LNCaP clone FGC (cell line): ENCODE measurements around the gene NOTUM.

Source experiments
- DNase-seq: peaks from one replicate; pipeline ENCODE4 v3.0.0-alpha.2; 2011; ENCODE audit warnings: low read depth
- H3K4me3 ChIP-seq: 2 replicates; pipeline ENCODE4 v1.5.1; 2011; ENCODE audit warnings: mild to moderate bottlenecking, low read depth, low read length, control low read depth
- CTCF ChIP-seq: IDR thresholded peaks from 2 replicates; pipeline ENCODE4 v1.5.1; 2012; ENCODE audit warnings: mild to moderate bottlenecking; ENCODE audit not compliant: control insufficient read depth, insufficient read depth; ENCODE audit errors: extremely low read depth

The NOTUM gene

GRCh38 chr17:82000803-82001570 lies 40.0 kb upstream of the NOTUM start:
- no peak overlapping the region for H3K4me3 ChIP-seq
- TF ChIP-seq CTCF = no peak
- no peak for DNase-seq

DNA sequence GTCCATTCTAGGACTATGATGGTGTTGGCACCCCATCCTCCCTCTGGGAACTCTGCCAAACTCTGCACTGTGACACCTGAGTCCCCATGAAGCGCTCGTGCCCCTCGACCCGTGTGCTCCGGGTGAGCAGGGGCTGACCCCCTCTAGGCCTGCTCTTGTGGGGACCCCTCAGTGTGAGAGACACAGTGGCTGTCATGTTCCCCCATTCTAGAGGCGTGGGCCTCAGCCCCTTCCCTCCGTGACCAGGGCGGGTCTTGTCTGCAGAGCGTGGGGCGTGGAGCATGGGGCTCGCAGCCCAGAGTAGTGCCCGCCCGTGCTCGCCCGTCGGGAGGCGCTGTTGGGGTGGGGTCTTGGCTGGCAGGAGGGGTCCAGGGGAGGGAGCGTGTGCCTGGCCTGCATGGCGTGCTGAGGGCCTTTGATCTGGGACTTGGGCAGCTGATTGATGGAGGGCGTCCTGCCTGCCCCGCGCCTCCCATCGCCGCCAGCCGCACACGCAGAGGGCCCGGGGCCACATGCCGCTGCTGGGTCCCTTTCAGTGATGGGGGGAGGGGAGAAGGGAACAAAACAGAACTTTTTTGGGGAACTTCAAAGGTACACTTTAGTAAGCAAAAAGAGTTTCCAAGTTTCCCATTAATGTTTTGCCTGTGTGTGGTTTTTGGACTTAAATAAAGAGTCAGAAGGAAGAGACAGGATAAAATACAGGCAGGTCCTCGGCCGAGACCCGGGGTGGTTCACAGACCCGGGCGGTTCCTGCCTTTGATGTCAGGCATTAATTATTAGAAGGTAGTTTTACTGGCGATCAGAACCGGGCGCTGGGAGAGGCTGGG lies 39.2 kb upstream of the NOTUM start:
- no peak overlapping the region for H3K4me3 ChIP-seq
- TF ChIP-seq CTCF = no peak
- no peak for DNase-seq

DNA sequence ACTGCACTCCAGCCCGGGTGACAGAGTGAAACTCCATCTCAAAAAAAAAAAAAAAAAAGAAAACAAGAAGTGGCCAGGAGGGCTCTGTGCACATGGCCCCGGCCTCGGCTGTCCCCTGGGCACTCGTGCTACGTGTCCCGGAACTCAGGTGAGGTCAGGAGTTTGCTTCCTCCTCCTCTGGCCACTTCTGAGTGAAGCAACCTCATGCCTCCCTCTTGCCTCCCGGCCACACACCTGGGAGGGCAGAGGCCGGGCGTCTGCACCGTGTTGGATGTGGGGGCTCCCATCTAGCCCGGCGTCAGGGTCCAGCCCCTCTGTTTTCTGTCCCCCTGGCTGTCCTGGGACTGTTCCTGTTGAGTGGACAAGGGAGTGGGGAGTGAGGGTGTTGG lies 38.6 kb upstream of the NOTUM start:
- H3K4me3 ChIP-seq = no peak overlapping the region
- no peak for TF ChIP-seq CTCF
- DNase-seq = no peak

- H3K4me3 ChIP-seq = no peak overlapping the region
- TF ChIP-seq CTCF = no peak
- DNase-seq = no peak
These were observed 37.9 kb upstream of the NOTUM start for GRCh38 chr17:81998691-81999438.

DNA sequence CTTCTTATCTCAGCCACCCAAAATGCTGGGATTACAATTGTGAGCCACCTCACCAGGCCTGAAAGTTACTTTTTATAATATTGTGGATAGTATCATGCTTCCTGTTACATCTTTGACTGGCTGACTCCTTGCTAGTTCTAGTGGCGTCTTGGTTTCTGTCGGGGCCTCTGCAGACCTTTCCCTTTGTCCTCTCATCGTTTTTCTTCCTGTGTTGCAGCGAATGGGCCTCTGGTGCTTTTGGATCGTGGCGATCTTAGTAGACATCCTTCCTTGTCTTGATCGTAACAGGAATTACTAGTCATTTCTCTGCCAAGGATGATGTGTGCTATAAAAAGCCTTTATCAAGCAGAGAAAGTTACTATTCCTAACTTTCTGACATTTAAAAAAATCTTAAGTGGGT lies 37.2 kb upstream of the NOTUM start:
- no peak for TF ChIP-seq CTCF
- H3K4me3 ChIP-seq = no peak overlapping the region
- no peak for DNase-seq

DNA sequence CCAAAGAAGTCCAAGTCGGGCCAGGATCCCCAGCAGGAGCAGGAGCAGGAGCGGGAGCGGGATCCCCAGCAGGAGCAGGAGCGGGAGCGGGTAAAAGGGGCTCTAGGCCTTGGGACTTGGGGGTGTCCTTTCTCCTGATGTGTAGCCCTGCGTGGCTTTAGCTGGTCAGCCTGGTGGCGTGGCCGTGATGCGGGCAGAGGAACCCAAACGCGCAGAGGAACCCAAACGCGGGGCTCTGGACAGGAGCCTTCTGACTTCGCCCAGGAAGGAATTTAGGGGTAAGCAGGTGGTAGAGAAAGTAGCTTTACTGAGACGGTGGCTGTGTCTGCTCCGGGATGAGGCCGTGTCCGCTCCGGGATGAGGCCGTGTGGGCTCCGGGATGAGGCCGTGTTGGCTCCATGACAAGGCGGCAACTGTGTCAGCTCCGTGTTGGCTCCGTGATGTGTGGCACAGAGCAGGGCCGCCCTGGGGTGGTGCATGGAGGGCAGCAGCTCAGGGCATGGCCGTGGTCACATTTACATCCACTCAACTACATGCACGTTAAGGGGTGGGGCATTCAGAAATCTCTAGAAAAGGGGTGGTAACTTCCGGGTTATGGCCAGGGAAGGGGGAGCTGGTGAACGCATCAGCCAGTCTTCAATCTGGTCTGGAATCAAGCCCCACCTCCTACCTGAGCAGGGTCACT lies 35.9 kb upstream of the NOTUM start:
- no peak overlapping the region for H3K4me3 ChIP-seq
- no peak for DNase-seq
- TF ChIP-seq CTCF = no peak
